Skin of body (tissue), 2 donors: Measurements from ENCODE around the gene OTOP1. TPM values are rescaled to one million over a fixed set of nuclear protein-coding genes. Genes with fewer than 3 reads are reported as not detected.
"Not testable (repeated sequence)": the region's sequence is repeated elsewhere in the genome, so short reads cannot be mapped to it uniquely, and the experiment has no call there.

Experiments
- DNase-seq: peaks from one replicate; lab custom pipeline; 2025; lab: John Stamatoyannopoulos, UW
- total RNA-seq: library from RNA; depleted of rRNA; stranded (reverse); fragments of >200 nt; gene quantifications from one replicate; pipeline ENCODE4 v1.2.3, GENCODE V29; 2014

OTOP1 gene
- total RNA-seq, 1 donor from 2014 or later, result 0.39 TPM

GRCh38 chr4:4164532-4165173 is 62.1 kb downstream of the OTOP1 start:
- DNase-seq, result not testable (repeated sequence)

GRCh38 chr4:4162186-4162585 is 64.5 kb downstream of the OTOP1 start:
- not testable (repeated sequence) for DNase-seq

DNA sequence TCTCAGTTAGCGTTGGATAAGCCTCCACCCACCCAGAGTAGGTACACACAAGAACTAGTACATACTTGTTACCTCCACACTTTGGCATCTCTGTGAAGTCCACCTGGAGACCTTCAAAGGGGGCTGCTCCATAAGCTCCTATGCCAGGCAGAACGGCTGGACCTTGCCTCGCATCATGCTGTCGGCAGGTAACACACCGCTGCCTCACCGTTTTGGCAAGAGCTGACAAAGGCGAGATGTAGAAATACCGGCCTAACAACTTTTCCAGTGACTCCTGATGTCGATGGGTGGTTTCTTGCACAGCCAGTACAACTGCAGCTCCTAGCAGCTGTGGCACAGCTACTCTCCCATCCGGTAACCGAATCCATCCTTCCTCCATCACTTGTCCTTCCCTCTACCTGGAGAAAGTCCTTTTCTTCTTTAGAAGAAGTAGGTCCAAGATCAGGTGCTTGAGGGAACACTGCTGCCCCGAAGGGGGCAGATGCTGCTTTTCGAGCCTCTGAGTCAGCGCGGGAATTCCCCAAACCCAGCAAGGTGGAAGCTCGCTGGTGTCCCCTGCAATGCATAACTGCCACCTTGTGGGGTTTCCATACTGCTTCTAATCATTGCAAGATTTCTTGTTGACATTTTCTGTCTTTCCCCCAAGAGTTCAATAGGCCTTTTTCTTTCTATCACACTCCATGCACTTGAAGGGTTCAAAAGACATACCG is 65.6 kb downstream of the OTOP1 start:
- DNase-seq, result not testable (repeated sequence)

DNA sequence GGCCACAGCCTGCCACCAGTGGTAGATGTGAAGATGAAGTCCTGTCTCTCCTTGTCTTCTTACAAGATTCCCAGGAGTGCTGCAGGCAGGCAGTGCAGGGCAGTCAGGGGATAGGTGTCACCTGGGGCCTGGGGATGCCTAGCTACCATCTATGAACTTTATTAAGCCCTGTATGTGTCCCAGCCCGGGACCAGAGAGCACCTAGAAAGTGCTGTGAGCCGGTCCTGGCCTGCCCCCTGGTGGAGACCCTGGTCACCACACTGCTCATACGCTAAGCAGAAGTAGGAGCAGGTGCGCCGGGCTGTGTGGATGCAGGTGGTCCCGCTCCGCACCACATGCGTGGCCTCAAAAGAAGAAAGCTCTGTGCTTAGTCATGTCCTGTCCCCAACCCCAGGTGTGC is 81.1 kb downstream of the OTOP1 start:
- not testable (repeated sequence) for DNase-seq

DNA sequence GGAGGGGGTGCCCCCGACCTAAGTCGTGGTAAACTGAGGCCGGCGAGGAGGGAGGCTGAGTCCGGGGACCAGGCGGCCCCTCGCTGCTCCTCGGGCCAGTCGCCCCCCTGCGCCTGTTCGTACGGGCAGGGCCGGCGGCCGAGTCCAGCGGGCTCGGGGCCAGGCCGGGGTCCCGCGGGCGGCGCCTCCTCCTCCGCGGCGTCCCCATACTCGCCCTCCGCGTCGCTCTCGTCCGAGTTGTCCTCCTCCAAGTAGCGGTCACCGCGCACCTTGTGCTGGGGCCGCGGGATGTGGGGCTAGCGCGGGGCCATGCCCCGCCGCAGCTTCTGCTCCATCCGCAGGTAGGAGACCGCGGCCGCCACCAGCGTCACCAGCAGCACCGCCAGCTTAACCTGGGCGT is 83.4 kb downstream of the OTOP1 start:
- not testable (repeated sequence) for DNase-seq

GRCh38 chr4:4142679-4143078 is 84.0 kb downstream of the OTOP1 start:
- DNase-seq, result not testable (repeated sequence)

DNA sequence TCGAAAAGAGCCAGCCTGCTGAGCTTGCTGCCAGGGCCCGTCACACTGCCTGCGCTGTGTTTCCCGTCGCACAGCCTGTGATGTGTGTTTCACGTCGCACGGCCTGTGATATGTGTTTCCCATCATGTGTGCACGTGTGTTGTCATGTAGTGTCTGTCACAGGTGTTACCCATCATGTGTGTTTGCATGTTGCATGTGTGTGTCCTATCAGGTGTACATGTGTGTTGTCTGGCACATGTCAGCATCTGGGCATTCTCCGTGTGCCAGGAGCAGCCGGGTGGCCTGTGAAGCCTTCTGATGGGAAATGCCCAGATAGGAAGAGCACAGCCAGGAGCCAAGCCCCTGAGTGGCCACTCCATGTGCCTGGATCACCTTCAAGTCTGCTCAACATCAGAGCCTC is 85.5 kb downstream of the OTOP1 start:
- not testable (repeated sequence) for DNase-seq

Other genes starting within 250 kb of the OTOP1 start
- gene TMEM128, start 21.3 kb upstream of the OTOP1 start, total RNA-seq, result 20.3 TPM
- 10.1 TPM for gene LYAR, start 63.2 kb upstream of the OTOP1 start, total RNA-seq
- gene ZBTB49, start 63.3 kb upstream of the OTOP1 start, total RNA-seq, result 4.6 TPM
- gene NSG1, start 160.2 kb upstream of the OTOP1 start, total RNA-seq, result 13.3 TPM